Measurements from ENCODE around the gene LARGE1.

Gene LARGE1

GRCh38 chr22:33227791-33228190 lies 692.5 kb downstream of the LARGE1 start:
- DNase-seq (ENCODE audit: low read depth), result no peak

DNA sequence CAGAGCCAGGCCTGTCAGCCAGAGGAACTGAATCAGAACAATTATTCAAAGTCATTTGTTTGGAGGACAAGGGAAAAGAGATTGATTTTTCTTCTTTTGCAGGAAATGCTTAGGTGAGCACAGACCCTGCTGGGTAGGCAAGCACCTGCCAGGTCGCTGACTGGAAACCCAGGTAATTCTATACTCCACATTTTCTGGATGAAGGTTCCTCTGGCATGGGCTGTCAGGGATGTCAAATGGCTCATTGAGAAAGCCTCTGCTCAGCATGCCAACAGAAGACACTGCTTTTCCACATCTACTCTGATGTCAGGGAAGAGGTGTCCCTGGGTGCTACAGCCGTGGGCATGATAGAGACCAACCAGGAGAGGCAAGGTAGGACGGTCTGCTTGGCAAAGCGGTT lies 695.4 kb downstream of the LARGE1 start:
- no peak for DNase-seq (ENCODE audit: low read depth)

Data from activated T-cell treated with anti-CD3 and anti-CD28 coated beads for 48 hours (primary cell).